CD8-positive, alpha-beta memory T cell (primary cell): ENCODE measurements around the gene ADAM22. TPM values are rescaled to one million over a fixed set of nuclear protein-coding genes. Genes with fewer than 3 reads are reported as not detected.

Source experiments
- CTCF ChIA-PET: fragments of 350-600 bp; sonication (Branson Sonifier 250); formaldehyde crosslinking; loops from one replicate; lab custom pipeline; 2021; ENCODE audit warnings: antibody characterized with exemption; lab: Charles Lee
- POLR2A ChIA-PET: fragments of 350-600 bp; sonication (Branson Sonifier 250); formaldehyde crosslinking; loops from one replicate; lab custom pipeline; 2021; ENCODE audit warnings: antibody characterized with exemption; lab: Charles Lee
- DNase-seq, 5 donors: peaks; one replicate each; pipeline versions ENCODE4 v3.0.0 to v3.0.0-alpha.2; 2020 to 2022; ENCODE audit warnings: mixed read lengths in 1 of 5
- H3K27ac ChIP-seq: one replicate; pipeline ENCODE4 v1.7.0; 2013; ENCODE audit warnings: low read depth, mild to moderate bottlenecking, low read length, moderate library complexity
- H3K27me3 ChIP-seq: 2 replicates; pipeline ENCODE4 v1.7.0; 2013; ENCODE audit warnings: low read length, mild to moderate bottlenecking; ENCODE audit not compliant: insufficient read depth, poor library complexity, severe bottlenecking
- H3K36me3 ChIP-seq: 2 replicates; pipeline ENCODE4 v1.7.0; 2013; ENCODE audit warnings: mild to moderate bottlenecking, low read length, moderate library complexity; ENCODE audit not compliant: insufficient read depth
- H3K4me1 ChIP-seq: 2 replicates; pipeline ENCODE4 v1.7.0; 2013; ENCODE audit warnings: mild to moderate bottlenecking, low read length, moderate library complexity; ENCODE audit not compliant: insufficient read depth
- H3K4me3 ChIP-seq: 2 replicates; pipeline ENCODE4 v1.7.0; 2013; ENCODE audit warnings: mild to moderate bottlenecking, low read length
- H3K9me3 ChIP-seq: 2 replicates; pipeline ENCODE4 v1.7.0; 2013; ENCODE audit warnings: mild to moderate bottlenecking, low read length
- H3K27ac Mint-ChIP-seq, 8 donors: one replicate each; pipeline ENCODE4 v1.8.0; 2020 to 2021; ENCODE audit warnings: mixed read lengths in 8 of 8, mild to moderate bottlenecking in 6 of 8, inconsistent platforms in 3 of 8, moderate library complexity in 3 of 8
- H3K27me3 Mint-ChIP-seq, 2 donors: one replicate each; pipeline ENCODE4 v1.8.0; 2020 to 2021; ENCODE audit warnings: mixed read lengths in 2 of 2, mild to moderate bottlenecking in 1 of 2, moderate library complexity in 1 of 2
- H3K36me3 Mint-ChIP-seq, 3 donors: one replicate each; pipeline ENCODE4 v1.8.0; 2020 to 2021; ENCODE audit warnings: mixed read lengths in 3 of 3, inconsistent platforms in 1 of 3, mild to moderate bottlenecking in 1 of 3
- H3K4me1 Mint-ChIP-seq, 3 donors: one replicate each; pipeline ENCODE4 v1.8.0; 2020 to 2021; ENCODE audit warnings: mixed read lengths in 3 of 3, inconsistent platforms in 1 of 3, mild to moderate bottlenecking in 1 of 3
- H3K4me3 Mint-ChIP-seq, 7 donors: one replicate each; pipeline ENCODE4 v1.8.0; 2020 to 2021; ENCODE audit warnings: mixed read lengths in 7 of 7, mild to moderate bottlenecking in 6 of 7, moderate library complexity in 4 of 7, inconsistent platforms in 2 of 7
- H3K9me3 Mint-ChIP-seq, 5 donors: one replicate each; pipeline ENCODE4 v1.8.0; 2020 to 2022; ENCODE audit warnings: mixed read lengths in 5 of 5, mild to moderate bottlenecking in 3 of 5, moderate library complexity in 2 of 5, inconsistent platforms in 1 of 5
- polyA plus RNA-seq: library from polyadenylated mRNA; unstranded; fragments of 300-500 nt; fragmentation: Illumina TruSeq; gene quantifications from one replicate; pipeline ENCODE4 v1.2.3, GENCODE V29; 2021
- total RNA-seq, 2 experiments: library from RNA; stranded (reverse); gene quantifications; one replicate each; pipeline ENCODE4 v1.2.3, GENCODE V29; 2021

The ADAM22 gene
- total and polyA plus RNA-seq, 3 experiments from 2014 or later, result 2.3 to 4.7 (median 4.3) TPM

GRCh38 chr7:88073626-88074025 lies 139.6 kb downstream of the ADAM22 start:
- peaks cover 1 to 7% (median 5%) of the 10 kb centered on the region in 3 donors for H3K4me1 Mint-ChIP-seq
- no peak for DNase-seq
- Histone ChIP-seq H3K4me3 (no peak overlapping the region), H3K27me3 (no peaks in the 10 kb centered on the region), H3K9me3 (no peaks in the 10 kb centered on the region), H3K27ac (no peak overlapping the region), H3K4me1 (no peaks in the 10 kb centered on the region), H3K36me3 (no peaks in the 10 kb centered on the region)
- POLR2A ChIA-PET, result no interaction called here
- H3K27me3 Mint-ChIP-seq, result no peaks in the 10 kb centered on the region
- H3K27ac Mint-ChIP-seq, result peak overlapping the region in 1 of 8 donors; percentile 29
- H3K36me3 Mint-ChIP-seq, result peaks cover 5 to 25% (median 13%) of the 10 kb centered on the region in 3 donors
- no peak overlapping the region for H3K4me3 Mint-ChIP-seq
- CTCF ChIA-PET, result no interaction called here
- peaks cover 0 to 5% (median 0%) of the 10 kb centered on the region in 5 donors for H3K9me3 Mint-ChIP-seq

DNA sequence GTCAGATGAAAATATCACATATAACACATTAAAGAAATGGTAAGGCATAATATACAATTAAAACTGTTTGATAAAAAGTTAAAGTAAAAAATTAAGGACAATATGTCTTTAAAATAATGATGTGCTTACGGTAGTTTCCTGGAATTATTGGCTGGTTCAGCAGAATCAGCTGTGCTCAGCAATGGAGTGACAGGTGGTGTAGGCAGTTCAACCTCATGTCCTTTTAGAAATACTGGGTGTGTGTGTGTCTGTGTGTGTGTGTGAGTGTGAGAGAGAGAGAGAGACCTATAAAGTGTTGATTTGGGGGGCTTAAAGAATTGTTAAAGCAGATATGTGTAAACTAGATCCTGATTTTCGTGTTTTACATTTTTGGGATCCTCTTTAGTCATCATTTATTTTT lies 141.2 kb downstream of the ADAM22 start:
- H3K9me3 Mint-ChIP-seq, result peaks cover 0 to 5% (median 0%) of the 10 kb centered on the region in 5 donors
- Histone ChIP-seq H3K4me1 (no peaks in the 10 kb centered on the region), H3K36me3 (no peaks in the 10 kb centered on the region)

GRCh38 chr7:88083883-88084282 lies 149.8 kb downstream of the ADAM22 start:
- DNase-seq, result no peak
- H3K4me1 Mint-ChIP-seq, result no peaks in the 10 kb centered on the region
- H3K27me3 ChIP-seq, result no peaks in the 10 kb centered on the region
- H3K27ac Mint-ChIP-seq, result no peak overlapping the region
- no peak overlapping the region for H3K27ac ChIP-seq
- H3K9me3 Mint-ChIP-seq, result peaks cover 0 to 5% (median 0%) of the 10 kb centered on the region in 5 donors
- no peak overlapping the region for H3K4me3 ChIP-seq
- H3K36me3 Mint-ChIP-seq, result peaks cover 0 to 13% (median 0%) of the 10 kb centered on the region in 3 donors
- H3K4me1 ChIP-seq, result no peaks in the 10 kb centered on the region
- H3K36me3 ChIP-seq, result no peaks in the 10 kb centered on the region
- CTCF ChIA-PET, result no interaction called here
- POLR2A ChIA-PET, result no interaction called here
- no peaks in the 10 kb centered on the region for H3K27me3 Mint-ChIP-seq
- no peak overlapping the region for H3K4me3 Mint-ChIP-seq
- H3K9me3 ChIP-seq, result no peaks in the 10 kb centered on the region

More for the DNA sequence above, 141.2 kb downstream of the ADAM22 start:
- Histone ChIP-seq H3K27ac (no peak overlapping the region), H3K4me3 (no peak overlapping the region), H3K9me3 (no peaks in the 10 kb centered on the region), H3K27me3 (no peaks in the 10 kb centered on the region)
- Mint-ChIP-seq H3K27me3 (no peaks in the 10 kb centered on the region), H3K4me1 (peaks cover 1 to 7% (median 5%) of the 10 kb centered on the region in 3 donors), H3K36me3 (peaks cover 5 to 30% (median 13%) of the 10 kb centered on the region in 3 donors), H3K4me3 (peak overlapping the region in 1 of 7 donors; percentile 3), H3K27ac (no peak overlapping the region)
- DNase-seq, result no peak
- ChIA-PET CTCF (no interaction called here), POLR2A (no interaction called here)

DNA sequence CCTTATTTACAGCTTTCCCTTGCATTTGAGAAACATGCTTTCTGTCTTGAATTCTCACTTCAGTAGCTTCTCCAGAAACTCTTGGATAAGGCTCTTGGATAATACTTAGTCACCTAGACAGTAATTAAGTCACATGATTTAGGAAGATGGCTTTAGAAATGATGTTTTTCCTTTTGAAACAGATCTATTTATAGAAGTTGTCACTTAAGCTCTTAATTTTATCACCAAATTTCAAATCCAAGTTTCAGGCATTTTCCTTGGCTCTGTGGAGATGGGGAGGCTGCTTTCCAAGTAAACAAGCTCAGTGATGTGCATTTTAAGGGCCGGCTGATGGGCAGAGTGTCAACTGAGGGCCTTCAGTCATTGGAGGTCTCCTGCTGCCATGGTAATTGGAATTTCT lies 155.5 kb downstream of the ADAM22 start:
- H3K27ac ChIP-seq, result no peak overlapping the region
- peaks cover 0 to 5% (median 4%) of the 10 kb centered on the region in 3 donors for H3K36me3 Mint-ChIP-seq
- peak overlapping the region in 3 of 8 donors; percentile 56 to 88 (median 58) for H3K27ac Mint-ChIP-seq
- CTCF ChIA-PET, result no interaction called here
- no peaks in the 10 kb centered on the region for H3K9me3 ChIP-seq
- H3K4me3 ChIP-seq, result no peak overlapping the region
- no peaks in the 10 kb centered on the region for H3K36me3 ChIP-seq
- no peaks in the 10 kb centered on the region for H3K27me3 ChIP-seq
- H3K9me3 Mint-ChIP-seq, result no peaks in the 10 kb centered on the region
- H3K4me1 ChIP-seq, result no peaks in the 10 kb centered on the region
- no peak for DNase-seq
- H3K4me1 Mint-ChIP-seq, result peaks cover 19 to 36% (median 25%) of the 10 kb centered on the region in 3 donors
- POLR2A ChIA-PET, result no interaction called here
- H3K4me3 Mint-ChIP-seq, result peak overlapping the region in 2 of 7 donors; percentile 19 to 42
- no peaks in the 10 kb centered on the region for H3K27me3 Mint-ChIP-seq

- H3K4me3 ChIP-seq, result no peak overlapping the region
- no peaks in the 10 kb centered on the region for H3K9me3 ChIP-seq
- H3K4me1 ChIP-seq, result no peaks in the 10 kb centered on the region
- peak overlapping the region in 6 of 7 donors; percentile 30 to 64 (median 46) for H3K4me3 Mint-ChIP-seq
- no peaks in the 10 kb centered on the region for H3K36me3 ChIP-seq
- peaks cover 19 to 36% (median 25%) of the 10 kb centered on the region in 3 donors for H3K4me1 Mint-ChIP-seq
- peaks cover 0 to 5% (median 4%) of the 10 kb centered on the region in 3 donors for H3K36me3 Mint-ChIP-seq
- H3K27me3 ChIP-seq, result no peaks in the 10 kb centered on the region
- H3K27ac Mint-ChIP-seq, result peak overlapping the region in 3 of 8 donors; percentile 18 to 88 (median 29)
- no peaks in the 10 kb centered on the region for H3K9me3 Mint-ChIP-seq
- ChIA-PET CTCF (no interaction called here), POLR2A (no interaction called here)
- H3K27me3 Mint-ChIP-seq, result no peaks in the 10 kb centered on the region
- no peak overlapping the region for H3K27ac ChIP-seq
- DNase-seq, result no peak
These were observed 156.2 kb downstream of the ADAM22 start for GRCh38 chr7:88090240-88090639.

DNA sequence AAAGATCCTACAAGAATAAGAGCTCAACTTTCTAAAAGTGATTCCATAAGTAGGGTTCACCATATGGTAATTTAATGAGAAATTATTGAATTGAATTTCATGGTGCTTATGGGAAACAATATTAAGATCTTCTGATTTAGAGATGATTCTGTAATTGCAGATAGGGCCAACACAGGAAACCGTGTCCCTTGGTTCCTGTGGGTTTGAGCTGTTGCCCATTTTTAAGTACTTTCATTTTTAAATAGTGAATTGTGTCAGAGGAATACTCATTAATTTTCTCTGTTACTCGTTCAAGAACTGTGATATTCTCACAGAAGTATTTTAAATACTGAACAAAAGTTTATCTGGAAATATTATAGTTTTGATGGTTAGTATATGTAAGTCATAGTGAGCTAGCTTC lies 156.6 kb downstream of the ADAM22 start:
- POLR2A ChIA-PET, result no interaction called here
- H3K27ac ChIP-seq, result no peak overlapping the region
- H3K27ac Mint-ChIP-seq, result peak overlapping the region in 3 of 8 donors; percentile 15 to 88 (median 18)
- H3K9me3 ChIP-seq, result no peaks in the 10 kb centered on the region
- peak overlapping the region in 6 of 7 donors; percentile 30 to 72 (median 52) for H3K4me3 Mint-ChIP-seq
- no peaks in the 10 kb centered on the region for H3K27me3 ChIP-seq
- no peak overlapping the region for H3K4me3 ChIP-seq
- peak in 1 of 5 donors; percentile 46 for DNase-seq
- H3K36me3 Mint-ChIP-seq, result peaks cover 0 to 5% (median 4%) of the 10 kb centered on the region in 3 donors
- no peaks in the 10 kb centered on the region for H3K36me3 ChIP-seq
- no peaks in the 10 kb centered on the region for H3K27me3 Mint-ChIP-seq
- CTCF ChIA-PET, result no interaction called here
- no peaks in the 10 kb centered on the region for H3K4me1 ChIP-seq
- H3K9me3 Mint-ChIP-seq, result no peaks in the 10 kb centered on the region
- peaks cover 19 to 36% (median 25%) of the 10 kb centered on the region in 3 donors for H3K4me1 Mint-ChIP-seq

DNA sequence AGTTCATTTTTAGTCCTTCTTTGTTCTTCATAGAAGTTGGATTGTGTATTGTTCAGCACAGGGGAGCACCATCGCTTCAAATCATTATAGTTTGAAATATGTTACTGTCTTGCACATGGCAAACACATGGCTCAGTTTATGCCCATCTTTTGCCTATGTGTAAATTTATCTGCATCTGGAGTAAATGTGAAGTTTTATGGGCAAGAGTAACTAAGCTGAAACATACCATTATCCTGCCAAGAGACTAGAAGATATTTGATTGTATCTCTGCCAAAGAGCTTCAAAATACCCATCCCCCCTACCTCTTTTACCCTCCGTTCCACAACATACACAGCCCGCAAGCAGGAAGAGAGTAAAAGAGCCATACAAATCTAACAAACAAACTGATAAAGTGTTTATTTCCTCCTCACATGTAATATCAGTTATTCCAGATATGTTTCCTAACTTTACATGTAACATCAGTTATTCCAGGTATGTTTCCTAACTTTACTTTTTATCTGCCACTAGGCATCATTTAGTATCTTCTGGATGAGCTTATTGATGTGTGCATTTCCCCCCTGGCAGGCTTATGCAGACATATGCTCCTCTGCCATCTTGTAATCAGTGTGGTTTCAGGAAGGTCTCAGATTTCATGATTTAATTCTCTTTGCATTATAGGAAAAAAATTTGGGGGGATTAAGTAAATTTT lies 158.1 kb downstream of the ADAM22 start:
- Histone ChIP-seq H3K4me3 (no peak overlapping the region), H3K4me1 (no peaks in the 10 kb centered on the region), H3K9me3 (no peaks in the 10 kb centered on the region), H3K27ac (no peak overlapping the region), H3K36me3 (no peaks in the 10 kb centered on the region), H3K27me3 (no peaks in the 10 kb centered on the region)
- Mint-ChIP-seq H3K27me3 (no peaks in the 10 kb centered on the region), H3K4me1 (peaks cover 19 to 36% (median 25%) of the 10 kb centered on the region in 3 donors), H3K27ac (peak overlapping the region in 1 of 8 donors; percentile 27), H3K4me3 (no peak overlapping the region), H3K9me3 (no peaks in the 10 kb centered on the region), H3K36me3 (peaks cover 0 to 5% (median 4%) of the 10 kb centered on the region in 3 donors)
- no peak for DNase-seq
- ChIA-PET CTCF (no interaction called here), POLR2A (no interaction called here)

- H3K9me3 Mint-ChIP-seq, result no peaks in the 10 kb centered on the region
- no peak for DNase-seq
- CTCF ChIA-PET, result no interaction called here
- Histone ChIP-seq H3K27ac (no peak overlapping the region), H3K4me1 (no peaks in the 10 kb centered on the region), H3K9me3 (no peaks in the 10 kb centered on the region), H3K4me3 (no peak overlapping the region), H3K36me3 (no peaks in the 10 kb centered on the region), H3K27me3 (no peaks in the 10 kb centered on the region)
- POLR2A ChIA-PET, result no interaction called here
- no peaks in the 10 kb centered on the region for H3K27me3 Mint-ChIP-seq
- H3K36me3 Mint-ChIP-seq, result peaks cover 0 to 5% (median 4%) of the 10 kb centered on the region in 3 donors
- H3K4me1 Mint-ChIP-seq, result peaks cover 19 to 36% (median 25%) of the 10 kb centered on the region in 3 donors
- H3K4me3 Mint-ChIP-seq, result no peak overlapping the region
- H3K27ac Mint-ChIP-seq, result no peak overlapping the region
These were observed 158.6 kb downstream of the ADAM22 start for GRCh38 chr7:88092676-88092999.
